H1 (cell line): ENCODE data around the gene PRKCA. TPM values are rescaled to one million over a fixed set of nuclear protein-coding genes. Genes with fewer than 3 reads are reported as not detected.

Experiments
- CTCF ChIA-PET: fragments of 300-600 bp; sonication (Branson Sonifier 250); formaldehyde crosslinking; loops from one replicate; lab custom pipeline; 2021; ENCODE audit not compliant: partially characterized antibody; lab: Charles Lee
- POLR2A ChIA-PET: fragments of 300-600 bp; sonication (Branson Sonifier 250); formaldehyde crosslinking; loops from one replicate; lab custom pipeline; 2021; ENCODE audit warnings: inconsistent platforms; ENCODE audit not compliant: partially characterized antibody; lab: Charles Lee
- DNase-seq, 2 experiments: peaks; one replicate each; pipeline versions ENCODE4 v3.0.0 to v3.0.0-alpha.2; 2010 to 2022; ENCODE audit warnings: low spot score in 2 of 2, low read depth in 1 of 2, mixed read lengths in 1 of 2
- FAIRE-seq: peaks from 2 replicates; lab custom pipeline; 2011; peaks lifted over from hg19 to GRCh38; lab: Jason Lieb, UNC
- H2AFZ ChIP-seq: 2 replicates; pipeline ENCODE4 v1.8.1; 2012; ENCODE audit warnings: low read length, inconsistent platforms
- H2AK5ac ChIP-seq: 2 replicates; pipeline ENCODE4 v1.6.1; 2013; ENCODE audit warnings: low read depth, low read length
- H2BK120ac ChIP-seq: replicated peaks from 2 replicates; pipeline ENCODE3; 2013; ENCODE audit warnings: low read depth, low read length, inconsistent platforms
- H2BK12ac ChIP-seq: 2 replicates; pipeline ENCODE4 v1.6.1; 2013; ENCODE audit warnings: low read depth, low read length
- H2BK15ac ChIP-seq: 2 replicates; pipeline ENCODE4 v1.6.1; 2013; ENCODE audit warnings: low read length
- H2BK20ac ChIP-seq: 2 replicates; pipeline ENCODE4 v1.6.1; 2013; ENCODE audit warnings: low read length
- H2BK5ac ChIP-seq: 2 replicates; pipeline ENCODE4 v1.6.1; 2013; ENCODE audit warnings: low read depth, low read length
- H3K14ac ChIP-seq: 2 replicates; pipeline ENCODE4 v1.6.1; 2013; ENCODE audit warnings: inconsistent platforms; ENCODE audit not compliant: insufficient read length
- H3K18ac ChIP-seq: 2 replicates; pipeline ENCODE4 v1.6.1; 2013; ENCODE audit warnings: low read length; ENCODE audit errors: extremely low read depth
- H3K23ac ChIP-seq: 2 replicates; pipeline ENCODE4 v1.6.1; 2013; ENCODE audit warnings: inconsistent platforms; ENCODE audit not compliant: insufficient read length
- H3K23me2 ChIP-seq: 2 replicates; pipeline ENCODE4 v1.6.1; 2013; ENCODE audit warnings: low read depth, low read length
- H3K27ac ChIP-seq: 2 replicates; pipeline ENCODE4 v1.6.1; 2011; ENCODE audit warnings: low read depth, low read length, inconsistent platforms
- H3K27me3 ChIP-seq, 4 experiments: replicated peaks in 1 of 4; 1 replicate in 1 of 4; 2 replicates in 3 of 4; pipeline versions ENCODE4 v1.6.1 to v1.8.1; 2011 to 2013; ENCODE audit warnings: low read length in 3 of 4, mild to moderate bottlenecking in 3 of 4, inconsistent platforms in 2 of 4, mixed read lengths in 2 of 4, moderate library complexity in 1 of 4; ENCODE audit not compliant: control insufficient read depth in 3 of 4, insufficient read depth in 3 of 4; ENCODE audit errors: extremely low read depth in 1 of 4
- H3K36me3 ChIP-seq, 4 experiments: 2 replicates each; pipeline versions ENCODE4 v1.6.1 to v1.8.1; 2011 to 2013; ENCODE audit warnings: mild to moderate bottlenecking in 4 of 4, low read length in 3 of 4, moderate library complexity in 2 of 4, control low read depth in 1 of 4, inconsistent platforms in 1 of 4; ENCODE audit not compliant: insufficient read depth in 4 of 4, control insufficient read depth in 2 of 4
- H3K4ac ChIP-seq: replicated peaks from 2 replicates; pipeline ENCODE3; 2013; ENCODE audit warnings: low read length, low read depth, mixed read lengths, inconsistent platforms; ENCODE audit not compliant: insufficient read length
- H3K4me1 ChIP-seq, 4 experiments: replicated peaks in 1 of 4; 1 replicate in 1 of 4; 2 replicates in 3 of 4; pipeline versions ENCODE4 v1.6.1 to v1.8.1; 2011 to 2013; ENCODE audit warnings: low read length in 3 of 4, inconsistent platforms in 2 of 4, mixed read lengths in 1 of 4; ENCODE audit not compliant: insufficient read depth in 4 of 4, control insufficient read depth in 3 of 4
- H3K4me2 ChIP-seq, 2 experiments: 2 replicates each; pipeline versions ENCODE4 v1.6.1 to v1.8.1; 2011 to 2013; ENCODE audit warnings: low read depth in 2 of 2, low read length in 2 of 2, control low read depth in 1 of 2, inconsistent platforms in 1 of 2, mild to moderate bottlenecking in 1 of 2; ENCODE audit not compliant: insufficient read depth in 1 of 2
- H3K4me3 ChIP-seq, 4 experiments: fragments of 200-600, 300-600 bp in 1 of 4; sonication (generic), shearing (Covaris generic), sonication (Bioruptor Twin) in 1 of 4; 2 replicates each; pipeline versions ENCODE4 v1.5.1 to v1.8.1; 2011 to 2016; ENCODE audit warnings: low read length in 4 of 4, low read depth in 3 of 4, control low read depth in 2 of 4, inconsistent platforms in 2 of 4, mild to moderate bottlenecking in 2 of 4, mixed read lengths in 1 of 4, moderate library complexity in 1 of 4; ENCODE audit not compliant: insufficient read depth in 2 of 4; ENCODE audit errors: extremely low read depth in 1 of 4
- H3K56ac ChIP-seq: replicated peaks from 2 replicates; pipeline ENCODE3; 2013; ENCODE audit warnings: low read depth, mild to moderate bottlenecking, mixed read lengths, low read length, inconsistent platforms; ENCODE audit not compliant: insufficient read length
- H3K79me1 ChIP-seq: 2 replicates; pipeline ENCODE4 v1.6.1; 2013; ENCODE audit warnings: low read depth, low read length, control low read depth
- H3K79me2 ChIP-seq, 2 experiments: 2 replicates each; pipeline versions ENCODE4 v1.6.1 to v1.8.1; 2012 to 2013; ENCODE audit warnings: low read length in 2 of 2, mild to moderate bottlenecking in 2 of 2, inconsistent platforms in 1 of 2; ENCODE audit not compliant: insufficient read depth in 2 of 2, control insufficient read depth in 1 of 2
- H3K9ac ChIP-seq, 4 experiments: replicated peaks in 1 of 4; 1 replicate in 1 of 4; 2 replicates in 3 of 4; pipeline versions ENCODE4 v1.6.1 to v1.8.1; 2011 to 2013; ENCODE audit warnings: low read depth in 3 of 4, low read length in 3 of 4, control low read depth in 2 of 4, mild to moderate bottlenecking in 2 of 4, moderate library complexity in 2 of 4, inconsistent platforms in 1 of 4; ENCODE audit errors: extremely low read depth in 1 of 4
- H3K9me3 ChIP-seq, 2 experiments: 2 replicates each; pipeline versions ENCODE4 v1.6.1 to v1.8.1; 2012 to 2013; ENCODE audit warnings: mild to moderate bottlenecking in 2 of 2, moderate library complexity in 2 of 2, control low read depth in 1 of 2, inconsistent platforms in 1 of 2, low read depth in 1 of 2, low read length in 1 of 2, mixed read lengths in 1 of 2; ENCODE audit not compliant: insufficient read depth in 2 of 2
- H4K20me1 ChIP-seq, 2 experiments: replicated peaks in 1 of 2; 2 replicates each; pipeline versions ENCODE3 to v1.8.1; 2011 to 2013; ENCODE audit warnings: inconsistent platforms in 2 of 2, low read length in 2 of 2, mild to moderate bottlenecking in 1 of 2; ENCODE audit not compliant: insufficient read depth in 2 of 2, control insufficient read depth in 1 of 2
- H4K5ac ChIP-seq: 2 replicates; pipeline ENCODE4 v1.6.1; 2013; ENCODE audit warnings: low read length, low read depth, mixed read lengths, inconsistent platforms; ENCODE audit not compliant: insufficient read length
- H4K8ac ChIP-seq: 2 replicates; pipeline ENCODE4 v1.8.0; 2013; ENCODE audit warnings: mild to moderate bottlenecking, moderate library complexity, low read length, inconsistent platforms; ENCODE audit not compliant: insufficient read depth; ENCODE audit errors: extremely low read depth
- H4K91ac ChIP-seq: replicated peaks from 2 replicates; pipeline ENCODE3; 2013; ENCODE audit warnings: low read length, mixed read lengths, inconsistent platforms; ENCODE audit not compliant: insufficient read length
- CTBP2 ChIP-seq: IDR thresholded peaks from 2 replicates; pipeline ENCODE4 v1.7.0; 2011; ENCODE audit warnings: borderline replicate concordance, mild to moderate bottlenecking, moderate library complexity, mixed read lengths, low read length; ENCODE audit not compliant: insufficient read depth, insufficient read length
- SP4 ChIP-seq: IDR thresholded peaks from 2 replicates; pipeline ENCODE4 v1.6.1; 2012; ENCODE audit warnings: low read length, inconsistent platforms
- WGBS, 2 experiments: shearing (Covaris generic) in 1 of 2; methylation state at CpG; one replicate each; pipeline versions ENCODE4 v1.1.6 to v1.1.7; 2013 to 2015; ENCODE audit warnings: low lambda C conversion rate in 2 of 2, mixed read lengths in 2 of 2, inconsistent platforms in 1 of 2, low coverage in 1 of 2, missing lambda C conversion rate in 1 of 2; ENCODE audit not compliant: insufficient replicate concordance in 2 of 2, insufficient coverage in 1 of 2, insufficient read length in 1 of 2; ENCODE audit errors: extremely low coverage in 1 of 2, missing lambda C conversion rate in 1 of 2; 5-methylcytosine and 5-hydroxymethylcytosine counted together
- polyA plus RNA-seq, 7 experiments: library from polyadenylated mRNA; depleted of rRNA in 3 of 7; stranded (reverse) in 5 of 7; unstranded in 2 of 7; fragments of >200 nt in 5 of 7; fragments of 200-250 nt in 2 of 7; gene quantifications; 1 replicate in 5 of 7; 2 replicates in 1 of 7; 4 replicates in 1 of 7; pipeline versions ENCODE4 v1.2.1 to v1.2.3, GENCODE V29; 2011 to 2013; ENCODE audit warnings: missing spikeins in 2 of 7, mixed read lengths in 2 of 7
- total RNA-seq: library from RNA; stranded (reverse); fragmentation: NEBNext Ultra II Directional; extraction: Animal tissue kit (Norgen Biotek cat#: 25700); gene quantifications from 2 replicates; pipeline ENCODE4 v1.2.1, GENCODE V29; 2021

The PRKCA gene
- total and polyA plus RNA-seq, 2 of the 8 experiments (the other 6 are each of a cell fraction or from before 2014, with no cell fraction given): 5.8 to 17.8 TPM

- Histone ChIP-seq H2BK20ac (no peak overlapping the region), H3K4me2 (peak overlapping the region; percentile 18 to 32; a peak in 2 of 4 replicates), H4K5ac (no peak overlapping the region), H2AK5ac (no peak overlapping the region), H3K56ac (no peak overlapping the region), H3K27me3 (no peaks in the 10 kb centered on the region), H4K20me1 (no peaks in the 10 kb centered on the region), H2BK120ac (no peak overlapping the region), H3K4me3 (no peak overlapping the region), H2BK12ac (no peak overlapping the region), H3K79me1 (peaks cover 4% of the 10 kb centered on the region; the same call in 1 of the 2 replicates), H3K9me3 (no peaks in the 10 kb centered on the region), H3K27ac (no peak overlapping the region), H4K91ac (no peak overlapping the region), H3K9ac (no peak overlapping the region), H3K18ac (no peak overlapping the region; the same call in 1 of the 2 replicates), H3K23me2 (no peaks in the 10 kb centered on the region), H3K36me3 (no peaks in the 10 kb centered on the region), H2BK5ac (no peak overlapping the region), H2BK15ac (no peak overlapping the region), H2AFZ (no peak overlapping the region), H3K4ac (no peak overlapping the region), H3K23ac (no peak overlapping the region), H3K79me2 (peaks cover 0 to 16% of the 10 kb centered on the region in 2 experiments; a peak in 2 of 4 replicates), H3K14ac (no peak overlapping the region), H4K8ac (no peak overlapping the region), H3K4me1 (peaks cover 0 to 7% (median 3%) of the 10 kb centered on the region in 4 experiments; a peak in 3 of 7 replicates)
- CTCF ChIA-PET: interaction anchor here (0.8 to 2.6 kb wide), 9 partner anchors 9 to 270 kb away, joined by 3 to 13 read pairs (median 5); no protein-coding TSS in a partner anchor
- no peak for TF ChIP-seq SP4
- no peak for TF ChIP-seq CTBP2
- no peak for DNase-seq
- no peak for FAIRE-seq
- WGBS, 2 experiments: 67% methylated on average over 8 of the region's 8 CpGs; no CpG with 5 or more reads in 1 of the 2 experiments
- POLR2A ChIA-PET: interaction anchor here (0.9 kb wide), 1 partner anchor 11 kb away, joined by 3 read pairs; no protein-coding TSS in a partner anchor
Observed at GRCh38 chr17:66403846-66404556, 101.6 kb downstream of the PRKCA start.
